A673 (cell line): ENCODE measurements around the gene SOBP. TPM values are rescaled to one million over a fixed set of nuclear protein-coding genes. Genes with fewer than 3 reads are reported as not detected.

Experiments used
- BruUV-seq: library from RNA; stranded (reverse); fragments of 400-500 nt; replicated peaks from 2 replicates; lab custom pipeline; 2021; lab: Mats Ljungman, UMichigan
- CTCF ChIA-PET: fragments of 300-600 bp; sonication (Branson Sonifier 250); formaldehyde crosslinking; loops from one replicate; lab custom pipeline; 2022; ENCODE audit warnings: antibody characterized with exemption; lab: Charles Lee
- POLR2A ChIA-PET: fragments of 300-600 bp; sonication (Branson Sonifier 250); formaldehyde crosslinking; loops from one replicate; lab custom pipeline; 2022; ENCODE audit warnings: antibody characterized with exemption; ENCODE audit not compliant: low non-redundant PET; lab: Charles Lee
- DNase-seq: peaks from one replicate; pipeline ENCODE4 v3.0.0-alpha.2; 2015; ENCODE audit warnings: low spot score
- H3K27ac ChIP-seq: fragments of 200-600 bp; sonication (generic); 2 replicates; pipeline ENCODE4 v1.5.1; 2016; ENCODE audit warnings: mixed run types, low read depth, mild to moderate bottlenecking, mixed read lengths, antibody characterized with exemption, low read length; ENCODE audit not compliant: poor library complexity, severe bottlenecking
- H3K27me3 ChIP-seq: fragments of 200-600 bp; sonication (generic); replicated peaks from 2 replicates; pipeline ENCODE4 v1.6.1; 2017; ENCODE audit warnings: mixed run types, low read depth, mild to moderate bottlenecking, mixed read lengths, antibody characterized with exemption, low read length; ENCODE audit not compliant: insufficient read depth, poor library complexity
- H3K36me3 ChIP-seq: fragments of 200-600 bp; sonication (generic); 2 replicates; pipeline ENCODE4 v1.6.1; 2016; ENCODE audit warnings: mixed run types, mild to moderate bottlenecking, mixed read lengths, antibody characterized with exemption, low read length; ENCODE audit not compliant: insufficient read depth, poor library complexity, severe bottlenecking
- H3K4me1 ChIP-seq: fragments of 200-600 bp; sonication (generic); 2 replicates; pipeline ENCODE4 v1.6.1; 2017; ENCODE audit warnings: mixed run types, mild to moderate bottlenecking, mixed read lengths, antibody characterized with exemption, low read length; ENCODE audit not compliant: insufficient read depth, poor library complexity, severe bottlenecking
- H3K4me3 ChIP-seq: fragments of 200-600 bp; sonication (generic); 2 replicates; pipeline ENCODE4 v1.5.1; 2016; ENCODE audit warnings: low read depth, mixed run types, mild to moderate bottlenecking, mixed read lengths, low read length; ENCODE audit not compliant: poor library complexity, severe bottlenecking
- H3K9me3 ChIP-seq: fragments of 200-600 bp; sonication (generic); 2 replicates; pipeline ENCODE4 v1.6.1; 2016; ENCODE audit warnings: mixed run types, low read depth, mild to moderate bottlenecking, mixed read lengths, antibody characterized with exemption, low read length; ENCODE audit not compliant: poor library complexity, severe bottlenecking
- CTCF ChIP-seq: fragments of 300-800, 200-600 bp; sonication (generic); conservative IDR thresholded peaks from 2 replicates; pipeline ENCODE4 v1.5.1; 2017; ENCODE audit warnings: low read depth, mild to moderate bottlenecking, antibody characterized with exemption, low read length, moderate library complexity, mixed read lengths
- EZH2 ChIP-seq: fragments of 200-600 bp; sonication (generic); IDR thresholded peaks from 2 replicates; pipeline ENCODE4 v1.6.1; 2017; ENCODE audit warnings: borderline replicate concordance, low read depth, mild to moderate bottlenecking, mixed read lengths, antibody characterized with exemption, low read length; ENCODE audit not compliant: poor library complexity, severe bottlenecking
- intact Hi-C: fragments of 100-400 bp; cut with micrococcal nuclease; formaldehyde crosslinking; loops from one replicate; pipeline ENCODE4 v1.10.0; 2022; ENCODE audit not compliant: unreplicated experiment
- total RNA-seq: library from RNA; stranded (reverse); gene quantifications from 2 replicates; pipeline ENCODE4 v1.2.3, GENCODE V29; 2021

The SOBP gene
- total RNA-seq, 1 experiment from 2014 or later: 3.3 TPM

- Histone ChIP-seq H3K9me3 (no peaks in the 10 kb centered on the region), H3K27ac (no peak overlapping the region), H3K36me3 (no peaks in the 10 kb centered on the region), H3K4me3 (no peak overlapping the region), H3K4me1 (peaks cover 8% of the 10 kb centered on the region), H3K27me3 (no peaks in the 10 kb centered on the region)
- CTCF ChIA-PET: no interaction called here
- POLR2A ChIA-PET: no interaction called here
- no peak for DNase-seq
- BruUV-seq: no TSS peak
- intact Hi-C loops: no loop called here
- no peak for TF ChIP-seq CTCF
- TF ChIP-seq EZH2: no peak
Measured at GRCh38 chr6:107709341-107709740, 219.4 kb downstream of the SOBP start.

Other genes starting within 250 kb of the SOBP start
- gene PDSS2, start 30.6 kb upstream of the SOBP start, total RNA-seq: 15.8 and 16.1 TPM in 2 replicates